ENCODE results near the gene PGRMC2.
A peak's percentile ranks its signal among the peaks of the same experiment; 100 is the strongest.

The PGRMC2 gene

GRCh38 chr4:128286474-128287058 lies 1.0 kb downstream of the PGRMC2 start:
- Histone ChIP-seq H3K4me3 (ENCODE audit: low read depth in 1 of 2, low read length in 1 of 2) (peak overlapping the region; percentile 67 to 96), H3K4me1 (ENCODE audit: control insufficient read depth in 1 of 2, insufficient read depth in 1 of 2, low read depth in 1 of 2, low read length in 1 of 2) (peaks cover 24 to 28% of the 10 kb centered on the region in 2 experiments), H3K27me3 (no peaks in the 10 kb centered on the region), H3K9me3 (no peaks in the 10 kb centered on the region), H3K36me3 (no peaks in the 10 kb centered on the region), H3K27ac (no peak overlapping the region)
- TF ChIP-seq, protein P1, sequence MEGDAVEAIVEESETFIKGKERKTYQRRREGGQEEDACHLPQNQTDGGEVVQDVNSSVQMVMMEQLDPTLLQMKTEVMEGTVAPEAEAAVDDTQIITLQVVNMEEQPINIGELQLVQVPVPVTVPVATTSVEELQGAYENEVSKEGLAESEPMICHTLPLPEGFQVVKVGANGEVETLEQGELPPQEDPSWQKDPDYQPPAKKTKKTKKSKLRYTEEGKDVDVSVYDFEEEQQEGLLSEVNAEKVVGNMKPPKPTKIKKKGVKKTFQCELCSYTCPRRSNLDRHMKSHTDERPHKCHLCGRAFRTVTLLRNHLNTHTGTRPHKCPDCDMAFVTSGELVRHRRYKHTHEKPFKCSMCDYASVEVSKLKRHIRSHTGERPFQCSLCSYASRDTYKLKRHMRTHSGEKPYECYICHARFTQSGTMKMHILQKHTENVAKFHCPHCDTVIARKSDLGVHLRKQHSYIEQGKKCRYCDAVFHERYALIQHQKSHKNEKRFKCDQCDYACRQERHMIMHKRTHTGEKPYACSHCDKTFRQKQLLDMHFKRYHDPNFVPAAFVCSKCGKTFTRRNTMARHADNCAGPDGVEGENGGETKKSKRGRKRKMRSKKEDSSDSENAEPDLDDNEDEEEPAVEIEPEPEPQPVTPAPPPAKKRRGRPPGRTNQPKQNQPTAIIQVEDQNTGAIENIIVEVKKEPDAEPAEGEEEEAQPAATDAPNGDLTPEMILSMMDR (IDR thresholded peaks at IDR 0.05) = no peak

- Histone ChIP-seq H3K27me3 (no peaks in the 10 kb centered on the region), H3K9me3 (no peaks in the 10 kb centered on the region), H3K4me1 (ENCODE audit: control insufficient read depth in 1 of 2, insufficient read depth in 1 of 2, low read depth in 1 of 2, low read length in 1 of 2) (peaks cover 24 to 28% of the 10 kb centered on the region in 2 experiments), H3K27ac (no peak overlapping the region), H3K4me3 (ENCODE audit: low read depth in 1 of 2, low read length in 1 of 2) (no peak overlapping the region), H3K36me3 (no peaks in the 10 kb centered on the region)
- TF ChIP-seq, protein P1 (IDR thresholded peaks at IDR 0.05) = no peak
Observed at GRCh38 chr4:128285085-128285997, 2.3 kb downstream of the PGRMC2 start.

GRCh38 chr4:128284317-128284716 lies 3.3 kb downstream of the PGRMC2 start:
- H3K27me3 ChIP-seq = no peaks in the 10 kb centered on the region
- peaks cover 24 to 34% of the 10 kb centered on the region in 2 experiments for H3K4me1 ChIP-seq (ENCODE audit: control insufficient read depth in 1 of 2, insufficient read depth in 1 of 2, low read depth in 1 of 2, low read length in 1 of 2)
- TF ChIP-seq, protein P1 (IDR thresholded peaks at IDR 0.05) = no peak
- no peaks in the 10 kb centered on the region for H3K9me3 ChIP-seq
- H3K36me3 ChIP-seq = no peaks in the 10 kb centered on the region
- H3K27ac ChIP-seq = no peak overlapping the region
- no peak overlapping the region for H3K4me3 ChIP-seq (ENCODE audit: low read depth in 1 of 2, low read length in 1 of 2)

GRCh38 chr4:128283071-128283470 lies 4.5 kb downstream of the PGRMC2 start:
- no peak overlapping the region for H3K27ac ChIP-seq
- H3K4me3 ChIP-seq (ENCODE audit: low read depth in 1 of 2, low read length in 1 of 2) = no peak overlapping the region
- H3K9me3 ChIP-seq = no peaks in the 10 kb centered on the region
- peaks cover 14 to 23% of the 10 kb centered on the region in 2 experiments for H3K4me1 ChIP-seq (ENCODE audit: control insufficient read depth in 1 of 2, insufficient read depth in 1 of 2, low read depth in 1 of 2, low read length in 1 of 2)
- TF ChIP-seq, protein P1 (IDR thresholded peaks at IDR 0.05) = no peak
- H3K36me3 ChIP-seq = no peaks in the 10 kb centered on the region
- H3K27me3 ChIP-seq = no peaks in the 10 kb centered on the region

DNA sequence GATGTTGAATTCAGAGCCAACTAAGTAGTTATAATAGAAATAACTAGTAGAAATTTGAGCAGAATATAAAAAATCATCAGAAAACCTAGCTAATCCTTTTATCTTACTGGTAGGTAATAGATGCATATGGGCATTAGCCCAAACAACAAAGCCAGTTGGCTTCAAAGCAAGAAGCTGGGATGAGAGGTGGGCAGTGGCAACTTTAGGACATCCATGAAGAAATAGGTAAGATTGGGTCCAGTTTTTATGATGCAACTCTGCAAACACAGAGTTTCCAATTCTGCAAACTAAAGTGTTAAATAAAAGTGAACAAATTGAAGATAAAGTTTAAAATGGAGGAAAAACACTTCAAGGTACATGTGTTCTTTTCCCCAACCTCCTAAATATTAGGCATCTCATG lies 5.1 kb downstream of the PGRMC2 start:
- no peaks in the 10 kb centered on the region for H3K36me3 ChIP-seq
- no peaks in the 10 kb centered on the region for H3K9me3 ChIP-seq
- TF ChIP-seq, protein P1 (IDR thresholded peaks at IDR 0.05) = no peak
- no peak overlapping the region for H3K4me3 ChIP-seq (ENCODE audit: low read depth in 1 of 2, low read length in 1 of 2)
- no peak overlapping the region for H3K27ac ChIP-seq
- no peaks in the 10 kb centered on the region for H3K27me3 ChIP-seq
- peaks cover 14 to 23% of the 10 kb centered on the region in 2 experiments for H3K4me1 ChIP-seq (ENCODE audit: control insufficient read depth in 1 of 2, insufficient read depth in 1 of 2, low read depth in 1 of 2, low read length in 1 of 2)

All from neutrophil (primary cell).